CD4-positive, alpha-beta T cell (primary cell): ENCODE measurements around the gene MYO5A. TPM values are rescaled to one million over a fixed set of nuclear protein-coding genes. Genes with fewer than 3 reads are reported as not detected.
"Not testable (repeated sequence)": the region's sequence is repeated elsewhere in the genome, so short reads cannot be mapped to it uniquely, and the experiment has no call there.

ENCODE experiments used
- ATAC-seq: fragments of 200-7000 bp; cut with Tn5 transposase; one replicate; pipeline ENCODE4 v1.10.0; 2022; ENCODE audit warnings: mild to moderate bottlenecking; ENCODE audit not compliant: poor library complexity
- CTCF ChIA-PET: fragments of 350-600 bp; sonication (Branson Sonifier 250); formaldehyde crosslinking; loops from one replicate; lab custom pipeline; 2021; ENCODE audit warnings: antibody characterized with exemption, inconsistent platforms; lab: Charles Lee
- POLR2A ChIA-PET: fragments of 350-600 bp; sonication (Branson Sonifier 250); formaldehyde crosslinking; loops from one replicate; lab custom pipeline; 2021; ENCODE audit warnings: antibody characterized with exemption, inconsistent platforms; lab: Charles Lee
- DNase-seq, 14 experiments: peaks; one replicate each; pipeline ENCODE4 v3.0.0-alpha.2; 2013 to 2020; ENCODE audit warnings: mixed read lengths in 2 of 14
- H3K27ac ChIP-seq, 2 donors: one replicate each; pipeline versions ENCODE4 v1.5.1 to v1.7.0; 2013; ENCODE audit warnings: low read length in 2 of 2, low read depth in 1 of 2, mild to moderate bottlenecking in 1 of 2
- H3K27me3 ChIP-seq, 2 experiments: 1 replicate in 1 of 2; 2 replicates in 1 of 2; pipeline versions ENCODE4 v1.6.1 to v1.7.0; 2013; ENCODE audit warnings: low read length in 2 of 2, control low read depth in 1 of 2, mild to moderate bottlenecking in 1 of 2, moderate library complexity in 1 of 2; ENCODE audit not compliant: insufficient read depth in 2 of 2, control insufficient read depth in 1 of 2
- H3K36me3 ChIP-seq: one replicate; pipeline ENCODE4 v1.6.1; 2013; ENCODE audit warnings: low read length, control low read depth; ENCODE audit not compliant: insufficient read depth
- H3K4me1 ChIP-seq: one replicate; pipeline ENCODE4 v1.6.1; 2013; ENCODE audit warnings: low read length, control low read depth; ENCODE audit not compliant: insufficient read depth
- H3K4me3 ChIP-seq: one replicate; pipeline ENCODE4 v1.5.1; 2013; ENCODE audit warnings: mild to moderate bottlenecking, low read length, moderate library complexity
- H3K9me3 ChIP-seq, 2 experiments: 1 replicate in 1 of 2; 2 replicates in 1 of 2; pipeline versions ENCODE4 v1.6.1 to v1.7.0; 2013; ENCODE audit warnings: low read length in 2 of 2, mild to moderate bottlenecking in 2 of 2, control low read depth in 1 of 2, moderate library complexity in 1 of 2; ENCODE audit not compliant: control insufficient read depth in 1 of 2, insufficient read depth in 1 of 2
- H3K27ac Mint-ChIP-seq: one replicate; pipeline ENCODE4 v1.8.0; 2020; ENCODE audit warnings: mixed read lengths
- H3K27me3 Mint-ChIP-seq: one replicate; pipeline ENCODE4 v1.8.0; 2021; ENCODE audit warnings: mixed read lengths
- H3K36me3 Mint-ChIP-seq: one replicate; pipeline ENCODE4 v1.8.0; 2021; ENCODE audit warnings: low read depth, mixed read lengths
- H3K4me1 Mint-ChIP-seq: one replicate; pipeline ENCODE4 v1.8.0; 2021; ENCODE audit warnings: low read depth, mixed read lengths
- H3K4me3 Mint-ChIP-seq: one replicate; pipeline ENCODE4 v1.8.0; 2020; ENCODE audit warnings: mild to moderate bottlenecking, mixed read lengths
- H3K9me3 Mint-ChIP-seq: one replicate; pipeline ENCODE4 v1.8.0; 2020; ENCODE audit warnings: mixed read lengths
- CTCF ChIP-seq: fragments of 200-600 bp; IDR thresholded peaks from one replicate; pipeline ENCODE4 v1.8.0; 2022; ENCODE audit warnings: antibody characterized with exemption, mild to moderate bottlenecking
- intact Hi-C, 2 experiments: fragments of 100-400 bp; cut with DNase I in 1 of 2; cut with micrococcal nuclease in 1 of 2; formaldehyde crosslinking; loops; one replicate each; pipeline versions ENCODE4 v1.15.1 to v1.9.0; 2023 to 2025; cut with DNase I, micrococcal nuclease
- total RNA-seq, 174 experiments: library from RNA in 2 of 174; stranded (reverse) in 2 of 174; gene quantifications; one replicate each; pipeline ENCODE4 v1.2.3 and lab custom pipeline; 2021 to 2026

MYO5A gene
- total RNA-seq, 2 experiments from 2014 or later = 25.5 TPM

DNA sequence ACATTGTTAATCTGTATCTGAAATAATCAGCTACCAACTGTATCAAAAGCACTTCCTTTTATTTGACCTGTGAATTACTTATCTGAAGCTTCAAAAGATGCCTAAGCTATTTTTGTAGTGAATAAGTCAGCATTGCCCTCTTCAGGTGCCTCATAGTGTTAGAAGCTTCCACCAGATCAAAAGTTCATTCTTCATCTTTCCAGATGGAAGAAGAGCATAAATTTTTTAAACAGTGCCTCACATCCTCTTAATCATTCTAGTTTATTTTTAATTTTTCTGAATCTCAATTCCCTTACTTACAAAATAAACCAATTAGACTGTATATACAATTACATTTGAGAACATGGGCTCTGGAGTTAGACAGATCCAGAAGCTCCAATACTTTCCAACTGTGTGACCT is 65.0 kb downstream of the MYO5A start:
- H3K36me3 Mint-ChIP-seq = peaks cover 28% of the 10 kb centered on the region
- peaks cover 2% of the 10 kb centered on the region for H3K9me3 Mint-ChIP-seq
- DNase-seq (peak in 3 of 14 experiments; percentile 38 to 54 (median 45)), ATAC-seq (no peak)
- H3K27me3 Mint-ChIP-seq = no peaks in the 10 kb centered on the region
- H3K9me3 ChIP-seq = peaks cover 0 to 14% of the 10 kb centered on the region in 2 experiments
- intact Hi-C loops = loop anchor here in 1 of 2 experiments (10.0 kb wide), 1 partner anchor 61 kb away; the partner anchor contains the start of gene MYO5A
- TF ChIP-seq CTCF = peak; percentile 27
- H3K27me3 ChIP-seq = no peaks in the 10 kb centered on the region
- CTCF ChIA-PET = interaction anchor here (1.0 to 1.2 kb wide), 3 partner anchors 19 to 97 kb away, joined by 3 read pairs; no protein-coding TSS in a partner anchor
- H3K4me3 ChIP-seq = no peak overlapping the region
- peak overlapping the region; percentile 45 to 73 for H3K27ac ChIP-seq
- no peak overlapping the region for H3K4me3 Mint-ChIP-seq
- peaks cover 2% of the 10 kb centered on the region for H3K36me3 ChIP-seq
- H3K27ac Mint-ChIP-seq = peak overlapping the region; percentile 77
- H3K4me1 ChIP-seq = peaks cover 29% of the 10 kb centered on the region
- peaks cover 42% of the 10 kb centered on the region for H3K4me1 Mint-ChIP-seq
- POLR2A ChIA-PET = interaction anchor here (1.2 to 1.9 kb wide), 4 partner anchors 17 to 84 kb away, joined by 3 to 9 read pairs (median 4); no protein-coding TSS in a partner anchor

- ATAC-seq (no peak), DNase-seq (no peak)
- Histone ChIP-seq H3K27ac (peak overlapping the region in 1 of 2 donors; percentile 73), H3K4me1 (peaks cover 29% of the 10 kb centered on the region), H3K9me3 (peaks cover 0 to 8% of the 10 kb centered on the region in 2 experiments), H3K36me3 (peaks cover 2% of the 10 kb centered on the region), H3K27me3 (no peaks in the 10 kb centered on the region), H3K4me3 (no peak overlapping the region)
- Mint-ChIP-seq H3K4me1 (peaks cover 45% of the 10 kb centered on the region), H3K4me3 (no peak overlapping the region), H3K9me3 (peaks cover 2% of the 10 kb centered on the region), H3K27ac (peak overlapping the region; percentile 77), H3K36me3 (peaks cover 28% of the 10 kb centered on the region), H3K27me3 (no peaks in the 10 kb centered on the region)
- CTCF ChIA-PET = interaction anchor here (1.2 kb wide), 1 partner anchor 44 kb away, joined by 3 read pairs; no protein-coding TSS in a partner anchor
- POLR2A ChIA-PET = interaction anchor here (1.2 to 1.9 kb wide), 3 partner anchors 19 to 84 kb away, joined by 3 to 9 read pairs (median 4); no protein-coding TSS in a partner anchor
- intact Hi-C loops = loop anchor here in 1 of 2 experiments (10.0 kb wide), 1 partner anchor 62 kb away; the partner anchor contains the start of gene MYO5A
- TF ChIP-seq CTCF = no peak
Measured at GRCh38 chr15:52462806-52463360, 65.8 kb downstream of the MYO5A start.

- H3K4me3 ChIP-seq, H3K27ac ChIP-seq, CTCF ChIA-PET, H3K36me3 ChIP-seq, H3K27me3 Mint-ChIP-seq, H3K27ac Mint-ChIP-seq, POLR2A ChIA-PET, H3K27me3 ChIP-seq, DNase-seq, ATAC-seq, H3K9me3 Mint-ChIP-seq, H3K4me3 Mint-ChIP-seq, H3K4me1 ChIP-seq: not testable (repeated sequence)
- Mint-ChIP-seq H3K36me3 (peaks cover 34% of the 10 kb centered on the region), H3K4me1 (peaks cover 43% of the 10 kb centered on the region)
- intact Hi-C loops = loop anchor here in 1 of 2 experiments (10.0 kb wide), 1 partner anchor 65 kb away; the partner anchor contains the start of gene MYO5A
- H3K9me3 ChIP-seq = peaks cover 7 to 12% of the 10 kb centered on the region in 2 experiments
Measured at GRCh38 chr15:52459701-52460100, 69.0 kb downstream of the MYO5A start.

DNA sequence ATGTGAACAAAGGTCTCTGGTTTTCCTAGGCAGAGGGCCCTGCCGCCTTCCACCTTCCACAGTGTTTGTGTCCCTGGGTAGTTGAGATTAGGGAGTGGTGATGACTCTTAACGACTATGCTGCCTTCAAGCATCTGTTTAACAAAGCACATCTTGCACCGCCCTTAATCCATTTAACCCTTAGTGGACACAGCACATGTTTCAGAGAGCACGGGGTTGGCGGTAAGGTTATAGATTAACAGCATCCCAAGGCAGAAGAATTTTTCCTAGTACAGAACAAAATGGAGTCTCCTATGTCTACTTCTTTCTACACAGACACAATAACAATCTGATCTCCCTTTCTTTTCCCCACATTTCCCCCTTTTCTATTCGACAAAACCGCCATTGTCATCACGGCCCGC is 69.4 kb downstream of the MYO5A start:
- peaks cover 43% of the 10 kb centered on the region for H3K4me1 Mint-ChIP-seq
- H3K27me3 ChIP-seq, DNase-seq, H3K27ac Mint-ChIP-seq, intact Hi-C loops, ATAC-seq, H3K27ac ChIP-seq, CTCF ChIA-PET, H3K4me3 ChIP-seq, H3K9me3 Mint-ChIP-seq, H3K4me1 ChIP-seq, POLR2A ChIA-PET, H3K27me3 Mint-ChIP-seq, H3K4me3 Mint-ChIP-seq, H3K36me3 ChIP-seq: not testable (repeated sequence)
- H3K9me3 ChIP-seq = peaks cover 7 to 12% of the 10 kb centered on the region in 2 experiments
- peaks cover 39% of the 10 kb centered on the region for H3K36me3 Mint-ChIP-seq
